ENCODE results near the gene THPO.

DNA sequence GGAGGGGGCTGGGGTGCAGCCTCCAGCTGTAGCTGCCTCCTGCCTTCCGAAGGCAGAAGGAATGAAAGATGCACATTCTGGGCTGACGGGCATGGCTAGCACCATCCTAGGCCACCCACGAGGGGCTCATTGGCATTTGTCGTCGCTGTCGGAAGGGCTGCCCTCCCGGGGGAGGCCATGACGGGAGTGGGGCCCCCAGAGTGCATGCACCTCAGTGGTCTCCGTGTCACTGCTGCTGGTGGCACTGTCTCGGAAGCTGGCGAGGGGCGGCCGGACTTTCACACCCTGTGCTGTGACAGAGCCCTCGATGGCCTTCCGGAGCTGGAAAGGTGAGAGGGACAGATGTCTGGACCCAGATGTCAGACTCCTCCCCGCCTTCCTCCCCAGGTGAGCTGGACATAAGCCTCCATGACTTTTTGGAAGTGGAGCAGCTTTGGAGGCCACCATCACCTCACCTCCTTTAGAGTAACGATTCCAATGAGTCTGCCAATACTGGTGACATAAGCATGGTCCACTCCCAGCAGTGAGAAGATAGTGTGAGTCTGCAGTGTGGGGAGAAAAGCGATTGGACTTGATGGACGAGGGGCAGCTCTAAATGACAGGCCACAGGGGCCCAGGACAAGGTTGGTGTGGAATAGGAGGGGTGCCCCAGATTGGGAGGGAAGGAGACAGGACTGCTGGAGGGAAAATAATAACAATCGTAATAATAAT, 31.4 kb downstream of the THPO start:
- TF ChIP-seq FOXP2 (optimal IDR thresholded peaks at IDR 0.05; ENCODE audit: borderline replicate concordance, extremely low read depth, extremely low read length, insufficient read depth) (no peak), POLR2AphosphoS5 (IDR thresholded peaks at IDR 0.05; ENCODE audit: low read depth, low read length) (no peak), TAF1 (IDR thresholded peaks at IDR 0.05; ENCODE audit: borderline replicate concordance, insufficient read depth, low read length) (no peak), SIN3A (IDR thresholded peaks at IDR 0.05; ENCODE audit: borderline replicate concordance, insufficient read depth, low read length) (no peak)

Data from PFSK-1 (cell line).